ENCODE measurements around the gene NFASC.
A peak's percentile ranks its signal among the peaks of the same experiment; 100 is the strongest.

NFASC gene

DNA sequence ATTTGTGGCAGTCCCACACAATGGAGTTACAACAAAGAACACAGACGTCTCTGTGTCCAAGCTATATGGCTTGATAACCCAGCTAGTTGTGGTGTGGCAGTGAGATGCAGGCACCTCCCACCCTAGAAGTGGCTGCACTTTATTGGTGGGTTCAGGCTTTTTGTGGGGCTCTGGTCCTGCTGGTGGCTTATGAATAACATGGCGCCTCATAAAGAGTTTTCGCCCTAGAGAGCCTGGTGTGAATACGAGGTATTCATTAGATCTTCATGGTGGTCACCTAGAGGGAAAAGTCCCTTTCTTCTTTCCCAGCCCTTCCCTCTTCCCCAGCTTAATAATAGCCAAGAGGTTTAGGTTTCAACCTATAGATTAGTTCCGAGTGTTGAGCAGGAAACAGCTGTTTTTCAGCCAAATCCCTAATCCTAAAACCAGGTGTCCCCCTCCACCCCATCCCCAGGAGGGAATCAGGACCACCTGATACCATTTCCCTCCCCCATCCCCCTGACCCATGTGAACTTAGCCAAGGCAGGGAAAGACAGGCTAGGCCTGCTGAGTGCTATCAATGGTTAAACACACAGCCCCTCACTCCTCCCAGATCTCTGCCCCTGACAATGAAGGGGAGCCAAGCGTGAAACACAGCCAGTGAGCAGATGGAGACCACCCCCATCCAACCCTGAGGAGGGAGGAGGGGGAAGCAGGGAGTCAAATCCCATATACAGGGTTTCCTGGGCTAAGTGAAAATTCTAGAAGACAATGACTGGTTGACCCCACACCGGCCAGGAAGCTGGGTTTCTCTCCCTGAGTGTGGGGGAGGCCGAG lies 58.2 kb downstream of the NFASC start:
- DNase-seq (ENCODE audit: low spot score) = no peak

DNA sequence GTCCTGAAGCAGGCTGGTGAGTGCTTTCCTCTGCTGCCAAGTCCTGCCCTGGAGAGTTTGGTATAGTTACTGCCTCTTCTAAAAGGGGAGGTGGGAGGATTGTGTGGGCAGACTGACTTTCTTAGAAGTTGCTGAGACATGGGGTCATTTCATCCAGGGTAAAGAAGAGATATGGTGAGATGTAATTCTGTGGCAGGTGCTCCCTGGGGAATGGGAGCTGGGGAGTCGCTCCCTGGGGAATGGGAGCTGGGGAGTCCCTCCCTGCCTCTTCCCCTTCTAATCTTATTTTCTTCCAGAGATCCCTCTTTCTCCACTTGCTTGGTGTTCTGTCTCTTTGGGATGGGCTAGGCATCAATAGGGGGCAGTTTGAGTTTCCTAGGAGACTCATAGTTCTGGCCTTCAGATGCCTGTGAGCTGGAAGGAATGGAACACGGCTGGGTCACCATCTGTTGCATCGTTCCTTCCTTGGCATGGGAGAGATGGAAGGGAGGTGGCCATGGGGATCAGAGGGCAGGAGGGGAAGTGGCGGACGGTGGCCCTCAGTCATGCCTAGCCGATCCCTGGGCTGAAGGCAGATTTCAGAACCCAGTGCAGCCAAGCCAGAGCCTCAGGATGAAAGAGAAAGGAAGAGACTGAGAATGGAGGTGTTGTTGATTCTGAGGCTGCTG lies 59.0 kb downstream of the NFASC start:
- DNase-seq (ENCODE audit: low spot score) = no peak

- no peak for DNase-seq (ENCODE audit: low spot score)
Observed at GRCh38 chr1:204930155-204930523, 59.5 kb downstream of the NFASC start.

DNA sequence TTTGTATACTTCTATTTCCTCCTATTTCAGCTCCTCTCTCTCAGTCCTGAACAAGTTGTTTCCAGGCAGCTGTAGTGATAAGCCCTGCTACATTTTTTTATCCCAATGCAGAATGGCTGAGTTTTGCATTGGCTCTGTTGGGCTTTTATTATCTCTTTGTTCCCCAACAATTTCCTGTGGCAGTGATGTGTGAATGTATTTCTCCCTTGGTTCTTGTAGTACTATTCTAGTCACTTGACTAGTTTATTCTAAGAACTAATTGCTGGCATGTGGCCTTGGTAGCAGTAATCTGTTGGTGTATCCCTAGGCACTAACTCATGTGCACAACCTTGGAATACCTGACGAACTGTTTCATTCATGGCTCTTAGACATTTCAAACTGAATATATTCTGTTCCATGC lies 60.7 kb downstream of the NFASC start:
- no peak for DNase-seq (ENCODE audit: low spot score)

- DNase-seq (ENCODE audit: low spot score) = no peak
Observed at GRCh38 chr1:204931768-204932572, 61.3 kb downstream of the NFASC start.

DNA sequence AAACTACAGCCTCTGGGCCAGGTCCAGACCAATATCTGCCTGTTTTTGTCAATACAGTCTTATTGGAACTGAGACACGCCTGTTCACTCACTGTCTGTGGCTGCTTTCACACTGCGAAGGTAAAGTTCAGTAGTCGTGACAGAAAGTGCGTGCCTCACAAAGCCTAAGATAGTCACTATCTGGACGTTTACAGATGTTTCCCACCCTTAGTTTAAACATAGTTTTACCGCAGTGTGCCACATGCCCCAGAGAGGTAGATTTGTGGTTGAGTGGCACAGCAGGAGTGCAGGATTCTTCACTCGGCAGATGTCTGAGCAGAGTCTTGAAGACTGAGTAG lies 61.9 kb downstream of the NFASC start:
- no peak for DNase-seq (ENCODE audit: low spot score)

GRCh38 chr1:204935155-204935554 lies 64.5 kb downstream of the NFASC start:
- DNase-seq (ENCODE audit: low spot score) = no peak

DNA sequence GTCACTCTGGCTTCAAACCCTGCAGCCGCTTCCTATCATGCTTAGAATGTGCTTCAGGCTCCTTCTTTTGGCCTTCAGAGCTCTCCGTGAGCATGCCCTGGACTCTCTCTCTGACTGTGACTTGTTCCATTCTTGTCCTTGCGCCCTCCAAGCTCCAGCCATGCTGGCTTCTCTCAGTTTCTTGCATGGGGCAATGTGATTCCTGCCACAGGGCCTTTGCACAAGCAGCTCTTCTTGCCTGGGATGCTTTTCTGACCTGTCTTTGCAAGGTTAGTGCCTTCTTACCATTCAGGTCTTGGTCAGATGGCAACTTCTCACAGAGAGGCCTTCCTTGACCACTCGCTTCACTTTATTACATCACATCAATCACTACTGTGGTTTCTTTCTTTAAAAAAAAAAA lies 66.1 kb downstream of the NFASC start:
- no peak for DNase-seq (ENCODE audit: low spot score)

GRCh38 chr1:204937901-204938300 lies 67.2 kb downstream of the NFASC start:
- no peak for DNase-seq (ENCODE audit: low spot score)

DNA sequence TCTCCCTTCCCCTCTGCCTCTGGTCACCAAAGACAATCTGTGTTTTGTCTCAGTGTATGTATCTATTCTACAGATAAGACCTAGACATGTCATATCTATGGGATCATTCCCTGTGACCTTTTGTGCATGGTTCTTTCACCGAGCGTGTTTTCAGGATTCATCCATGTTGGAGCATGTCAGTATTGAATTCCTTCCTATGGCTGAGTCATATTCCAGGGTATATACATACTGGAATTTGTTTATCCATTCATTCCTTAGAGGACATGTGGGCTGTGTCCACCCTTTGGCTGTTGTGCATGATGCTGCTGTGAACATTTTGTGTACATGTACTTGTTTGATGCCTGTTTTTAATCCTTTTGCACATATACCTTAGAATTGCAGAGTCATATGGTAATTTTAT lies 69.9 kb downstream of the NFASC start:
- DNase-seq (ENCODE audit: low spot score) = no peak

GRCh38 chr1:204941421-204942338 lies 71.0 kb downstream of the NFASC start:
- DNase-seq (ENCODE audit: low spot score) = peak; percentile 77

DNA sequence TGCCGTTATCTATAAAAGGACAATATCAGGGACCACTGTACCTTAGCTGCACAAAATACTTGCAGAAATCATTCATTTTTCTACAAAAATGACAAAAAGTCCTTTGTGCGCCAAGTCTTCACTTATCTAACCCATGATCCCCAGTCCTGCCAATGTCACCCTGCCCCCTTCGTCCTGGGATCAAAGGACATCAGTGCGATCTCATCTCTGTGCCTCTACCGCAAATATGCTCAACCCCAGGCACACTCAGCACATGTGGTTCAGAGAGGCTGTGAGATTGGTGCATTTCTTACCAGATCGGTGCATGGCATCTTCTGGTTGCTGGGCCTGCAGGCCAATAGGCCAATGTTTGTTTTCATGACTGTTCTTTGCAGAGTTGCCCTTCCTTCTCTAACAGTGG lies 72.8 kb downstream of the NFASC start:
- no peak for DNase-seq (ENCODE audit: low spot score)

- no peak for DNase-seq (ENCODE audit: low spot score)
Observed at GRCh38 chr1:204944662-204945061, 74.0 kb downstream of the NFASC start.

DNA sequence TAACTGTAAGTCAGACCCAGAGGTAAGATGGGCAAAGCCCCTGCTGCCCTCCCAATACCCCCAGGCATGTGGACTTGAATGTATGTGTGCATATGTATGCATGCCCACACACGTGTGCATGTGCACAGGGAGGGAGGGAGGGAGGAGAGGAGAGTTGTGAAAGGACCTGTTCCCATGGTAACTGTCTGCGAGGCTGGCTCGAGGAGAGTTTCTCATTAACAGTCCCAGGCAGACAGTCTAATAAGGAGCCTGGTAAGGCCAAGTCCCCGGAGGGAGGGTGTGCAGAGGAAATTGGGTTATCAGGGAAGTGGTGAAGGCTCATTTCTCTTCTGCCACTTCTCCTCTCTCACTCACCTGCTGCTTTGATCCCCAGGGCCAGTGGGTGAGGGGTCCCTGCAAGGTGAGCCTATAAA lies 74.9 kb downstream of the NFASC start:
- DNase-seq (ENCODE audit: low spot score) = no peak

GRCh38 chr1:204946640-204947039 lies 76.0 kb downstream of the NFASC start:
- DNase-seq (ENCODE audit: low spot score) = no peak

- DNase-seq (ENCODE audit: low spot score) = no peak
Observed at GRCh38 chr1:204947338-204947737, 76.7 kb downstream of the NFASC start.

- DNase-seq (ENCODE audit: low spot score) = no peak
Observed at GRCh38 chr1:204947747-204948146, 77.1 kb downstream of the NFASC start.

GRCh38 chr1:204950353-204951001 lies 79.8 kb downstream of the NFASC start:
- DNase-seq (ENCODE audit: low spot score) = no peak

DNA sequence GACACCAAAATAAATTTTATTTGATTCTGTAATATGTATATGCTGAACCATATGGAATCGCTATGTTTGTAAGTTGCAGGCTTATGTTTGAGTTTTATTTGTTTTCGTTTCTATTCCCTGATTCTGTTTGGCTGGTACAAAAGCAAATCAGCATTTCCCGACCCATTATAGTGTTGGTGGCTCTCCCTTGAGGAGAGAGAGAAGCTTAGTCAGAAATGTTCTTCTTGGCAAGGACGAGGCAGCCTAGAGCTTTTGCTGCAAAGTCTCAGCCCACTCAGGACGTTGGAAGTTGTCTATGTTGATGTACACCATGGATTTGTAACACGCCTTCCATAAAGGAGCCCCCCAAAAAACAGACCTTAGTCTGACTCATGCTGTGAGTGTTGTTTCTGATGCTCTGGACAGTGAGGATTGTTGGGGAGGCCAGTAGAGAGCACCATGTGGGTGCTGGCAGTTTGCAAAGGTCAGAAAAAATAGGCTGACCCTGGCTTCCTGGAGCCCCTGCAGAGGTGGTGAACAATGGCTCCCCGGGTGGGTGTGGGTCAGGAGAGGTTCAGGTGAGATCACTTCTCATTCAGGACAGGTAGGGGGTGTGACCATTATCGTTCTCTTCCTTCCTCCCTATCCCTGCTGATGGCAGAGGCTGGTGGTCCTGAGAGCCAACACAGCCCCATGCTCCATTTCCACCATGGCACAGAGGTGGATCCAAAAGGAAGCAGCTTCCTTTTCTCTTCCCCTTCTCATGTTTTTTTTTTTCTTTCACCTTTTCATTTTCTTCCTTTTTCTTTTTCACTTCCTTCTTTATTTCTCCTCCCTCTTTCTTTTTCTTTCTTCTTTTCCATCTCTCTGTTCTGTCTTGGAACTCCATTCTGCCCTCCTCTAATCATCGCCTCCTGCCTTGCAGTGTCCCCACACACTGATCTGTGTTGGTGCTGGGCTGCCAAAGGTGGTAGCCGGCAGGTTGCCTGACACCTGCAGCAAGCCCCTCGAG lies 88.0 kb downstream of the NFASC start:
- DNase-seq (ENCODE audit: low spot score) = no peak

GRCh38 chr1:204959374-204959773 lies 88.7 kb downstream of the NFASC start:
- DNase-seq (ENCODE audit: low spot score) = no peak
